Measurements from ENCODE around the gene TMEM100.

Gene TMEM100

GRCh38 chr17:55764610-55765009 lies 41.9 kb upstream of the TMEM100 start:
- TF ChIP-seq, protein P1, sequence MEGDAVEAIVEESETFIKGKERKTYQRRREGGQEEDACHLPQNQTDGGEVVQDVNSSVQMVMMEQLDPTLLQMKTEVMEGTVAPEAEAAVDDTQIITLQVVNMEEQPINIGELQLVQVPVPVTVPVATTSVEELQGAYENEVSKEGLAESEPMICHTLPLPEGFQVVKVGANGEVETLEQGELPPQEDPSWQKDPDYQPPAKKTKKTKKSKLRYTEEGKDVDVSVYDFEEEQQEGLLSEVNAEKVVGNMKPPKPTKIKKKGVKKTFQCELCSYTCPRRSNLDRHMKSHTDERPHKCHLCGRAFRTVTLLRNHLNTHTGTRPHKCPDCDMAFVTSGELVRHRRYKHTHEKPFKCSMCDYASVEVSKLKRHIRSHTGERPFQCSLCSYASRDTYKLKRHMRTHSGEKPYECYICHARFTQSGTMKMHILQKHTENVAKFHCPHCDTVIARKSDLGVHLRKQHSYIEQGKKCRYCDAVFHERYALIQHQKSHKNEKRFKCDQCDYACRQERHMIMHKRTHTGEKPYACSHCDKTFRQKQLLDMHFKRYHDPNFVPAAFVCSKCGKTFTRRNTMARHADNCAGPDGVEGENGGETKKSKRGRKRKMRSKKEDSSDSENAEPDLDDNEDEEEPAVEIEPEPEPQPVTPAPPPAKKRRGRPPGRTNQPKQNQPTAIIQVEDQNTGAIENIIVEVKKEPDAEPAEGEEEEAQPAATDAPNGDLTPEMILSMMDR (conservative IDR thresholded peaks at IDR 0.05; ENCODE audit: low read depth, low read length), result no peak
- no peak for DNase-seq (ENCODE audit: low read depth)
- H3K4me3 ChIP-seq (ENCODE audit: low read length), result no peak overlapping the region

- TF ChIP-seq, protein P1 (conservative IDR thresholded peaks at IDR 0.05; ENCODE audit: low read depth, low read length), result no peak
- H3K4me3 ChIP-seq (ENCODE audit: low read length), result no peak overlapping the region
- DNase-seq (ENCODE audit: low read depth), result no peak
These were observed 41.2 kb upstream of the TMEM100 start for GRCh38 chr17:55763856-55764255.

- no peak for DNase-seq (ENCODE audit: low read depth)
- TF ChIP-seq, protein P1 (conservative IDR thresholded peaks at IDR 0.05; ENCODE audit: low read depth, low read length), result no peak
- no peak overlapping the region for H3K4me3 ChIP-seq (ENCODE audit: low read length)
These were observed 39.6 kb upstream of the TMEM100 start for GRCh38 chr17:55762086-55762858.

DNA sequence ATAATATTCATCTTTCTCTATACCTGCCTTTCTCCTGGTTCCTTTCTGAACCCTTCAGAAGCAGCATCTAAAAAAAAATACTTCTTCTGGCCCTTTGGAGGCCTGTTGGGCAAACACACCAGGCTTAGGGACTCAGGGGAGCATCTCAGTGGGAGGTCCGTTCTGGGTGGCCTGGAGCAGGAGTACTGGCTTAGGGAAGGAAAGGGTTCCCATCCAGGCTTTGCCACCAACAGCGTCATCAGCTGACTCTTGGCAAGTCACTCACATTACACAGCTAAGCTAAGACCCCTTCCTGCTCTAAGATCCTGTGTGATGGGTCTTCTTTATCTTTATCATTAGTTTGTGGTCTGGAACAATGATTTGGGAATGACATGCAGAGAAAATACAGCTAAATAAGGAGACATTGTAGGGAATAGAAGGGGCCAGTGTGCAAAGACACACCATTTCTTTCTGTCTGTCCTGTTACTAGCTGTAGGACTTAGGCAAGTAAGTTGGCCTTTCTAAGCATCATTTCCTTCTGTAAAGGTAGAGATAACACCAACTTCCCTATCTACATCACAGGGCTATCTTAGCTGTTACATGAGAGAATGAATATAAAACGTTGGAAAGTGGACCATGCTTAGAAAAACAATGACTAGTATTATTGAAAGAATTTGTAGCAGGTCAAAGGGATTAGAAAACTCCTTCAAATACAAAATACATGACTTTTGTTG lies 38.1 kb upstream of the TMEM100 start:
- DNase-seq (ENCODE audit: low read depth), result no peak
- H3K4me3 ChIP-seq (ENCODE audit: low read length), result no peak overlapping the region
- TF ChIP-seq, protein P1 (conservative IDR thresholded peaks at IDR 0.05; ENCODE audit: low read depth, low read length), result no peak

DNA sequence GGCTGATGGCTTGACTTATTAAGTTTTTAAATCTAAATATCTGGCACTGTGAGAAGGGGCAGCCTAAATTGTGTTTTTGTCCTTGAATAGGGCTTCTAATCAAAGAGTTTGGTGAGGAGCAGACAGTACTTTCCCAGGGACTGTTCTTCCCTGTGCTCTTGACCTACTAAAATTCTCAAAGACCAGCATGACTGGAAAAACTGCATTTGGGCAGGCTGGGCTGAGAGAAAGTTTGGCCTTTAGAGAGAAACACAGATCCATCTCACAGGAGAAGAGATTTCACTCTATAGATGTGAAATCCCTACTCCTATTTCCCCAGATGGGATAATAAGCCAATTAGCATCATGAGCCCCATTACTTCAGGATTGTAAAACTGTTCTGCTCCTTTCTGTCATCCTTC lies 35.5 kb upstream of the TMEM100 start:
- DNase-seq (ENCODE audit: low read depth), result no peak

DNA sequence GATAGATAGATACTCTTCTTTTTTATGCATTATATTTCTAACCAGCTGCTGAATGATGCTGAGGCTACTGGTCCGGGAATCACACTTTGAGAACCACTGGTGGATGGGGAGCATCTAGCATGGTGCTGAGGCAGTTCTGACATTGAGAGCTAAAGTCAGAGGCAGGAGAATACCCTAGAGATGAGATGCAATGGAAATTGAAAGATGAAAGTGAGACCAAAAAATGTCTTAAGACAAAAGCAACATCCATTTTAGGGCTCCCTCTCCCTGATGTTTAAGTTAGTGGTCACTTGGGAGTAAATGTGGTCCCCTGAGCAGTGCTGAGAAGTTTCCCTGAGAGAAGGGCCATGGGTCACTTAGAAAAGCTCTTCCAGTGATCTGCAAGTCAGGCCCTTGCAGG lies 35.0 kb upstream of the TMEM100 start:
- TF ChIP-seq, protein P1 (conservative IDR thresholded peaks at IDR 0.05; ENCODE audit: low read depth, low read length), result no peak
- H3K4me3 ChIP-seq (ENCODE audit: low read length), result no peak overlapping the region
- DNase-seq (ENCODE audit: low read depth), result no peak

More for the DNA sequence above, 35.5 kb upstream of the TMEM100 start:
- TF ChIP-seq, protein P1 (conservative IDR thresholded peaks at IDR 0.05; ENCODE audit: low read depth, low read length), result no peak
- H3K4me3 ChIP-seq (ENCODE audit: low read length), result no peak overlapping the region

- DNase-seq (ENCODE audit: low read depth), result no peak
- no peak overlapping the region for H3K4me3 ChIP-seq (ENCODE audit: low read length)
- TF ChIP-seq, protein P1 (conservative IDR thresholded peaks at IDR 0.05; ENCODE audit: low read depth, low read length), result no peak
These were observed 34.0 kb upstream of the TMEM100 start for GRCh38 chr17:55756689-55757088.

Data from retinal pigment epithelial cell (primary cell).